A549 (cell line): ENCODE data around the gene PVALEF.

Source experiments
- CBX2 ChIP-seq: fragments of 200-600 bp; sonication (generic); IDR thresholded peaks from 2 replicates; pipeline ENCODE4 v1.6.1; 2016; ENCODE audit warnings: low read depth, mild to moderate bottlenecking, borderline replicate concordance
- CTCF ChIP-seq: fragments of >200 bp; sonication (Bioruptor Twin); formaldehyde crosslinking; IDR thresholded peaks from 3 replicates; pipeline ENCODE4 v1.5.1; 2016
- MAX ChIP-seq: IDR thresholded peaks from 2 replicates; pipeline ENCODE4 v1.6.1; 2012
- POLR2A ChIP-seq: IDR thresholded peaks from 2 replicates; pipeline ENCODE4 v1.6.1; 2012; ENCODE audit warnings: mild to moderate bottlenecking, low read length

GRCh38 chr17:81121841-81122733 is 43.2 kb upstream of the PVALEF start:
- TF ChIP-seq CTCF = no peak
- TF ChIP-seq POLR2A = no peak
- TF ChIP-seq CBX2 = no peak
- no peak for TF ChIP-seq MAX
